ENCODE measurements around the gene ZFYVE27.

GRCh38 chr10:97798958-97799610, 62.2 kb downstream of the ZFYVE27 start:
- TF ChIP-seq CTCF (IDR thresholded peaks at IDR 0.05) (no peak), ZFX (IDR thresholded peaks at IDR 0.05; ENCODE audit: borderline replicate concordance) (no peak)
